Transverse colon (tissue), 4 donors: Measurements from ENCODE around the gene REEP1.

ENCODE experiments used
- POLR2AphosphoS5 ChIP-seq, 3 donors: sonication (generic); formaldehyde crosslinking; IDR thresholded peaks; one replicate each; pipeline ENCODE4 v1.6.1; 2016; ENCODE audit warnings: antibody characterized with exemption in 3 of 3
- TF ChIP-seq, protein P1 (sequence below), 5 experiments: fragments of 200-600 bp in 3 of 5; fragments of 450-650 bp in 2 of 5; sonication (generic) in 3 of 5; IDR thresholded peaks; 1 replicate in 2 of 5; 2 replicates in 3 of 5; pipeline ENCODE4 v1.5.1; 2016 to 2017; ENCODE audit warnings: antibody characterized with exemption in 5 of 5, inconsistent platforms in 3 of 5, mild to moderate bottlenecking in 2 of 5, moderate library complexity in 1 of 5

DNA sequence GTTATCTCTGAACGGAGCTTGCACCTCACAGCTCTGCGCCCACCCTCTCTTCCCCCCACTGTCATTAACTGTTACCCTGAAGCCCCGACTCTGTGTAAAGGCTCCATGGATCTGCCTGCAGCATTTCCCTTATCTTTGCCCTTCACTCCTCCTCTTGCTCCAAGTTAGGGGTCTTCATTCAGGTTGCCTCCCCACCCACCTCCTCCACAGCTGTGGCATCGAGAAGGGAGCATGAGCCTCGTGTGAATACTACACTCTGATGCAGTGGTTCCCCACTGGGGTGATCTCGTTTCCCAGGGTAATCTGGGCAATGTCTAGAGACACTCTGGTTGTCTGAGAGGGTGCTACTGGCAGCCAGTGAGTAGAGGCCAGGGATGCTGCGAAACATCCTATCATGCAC is 51.4 kb downstream of the REEP1 start:
- TF ChIP-seq, protein P1, sequence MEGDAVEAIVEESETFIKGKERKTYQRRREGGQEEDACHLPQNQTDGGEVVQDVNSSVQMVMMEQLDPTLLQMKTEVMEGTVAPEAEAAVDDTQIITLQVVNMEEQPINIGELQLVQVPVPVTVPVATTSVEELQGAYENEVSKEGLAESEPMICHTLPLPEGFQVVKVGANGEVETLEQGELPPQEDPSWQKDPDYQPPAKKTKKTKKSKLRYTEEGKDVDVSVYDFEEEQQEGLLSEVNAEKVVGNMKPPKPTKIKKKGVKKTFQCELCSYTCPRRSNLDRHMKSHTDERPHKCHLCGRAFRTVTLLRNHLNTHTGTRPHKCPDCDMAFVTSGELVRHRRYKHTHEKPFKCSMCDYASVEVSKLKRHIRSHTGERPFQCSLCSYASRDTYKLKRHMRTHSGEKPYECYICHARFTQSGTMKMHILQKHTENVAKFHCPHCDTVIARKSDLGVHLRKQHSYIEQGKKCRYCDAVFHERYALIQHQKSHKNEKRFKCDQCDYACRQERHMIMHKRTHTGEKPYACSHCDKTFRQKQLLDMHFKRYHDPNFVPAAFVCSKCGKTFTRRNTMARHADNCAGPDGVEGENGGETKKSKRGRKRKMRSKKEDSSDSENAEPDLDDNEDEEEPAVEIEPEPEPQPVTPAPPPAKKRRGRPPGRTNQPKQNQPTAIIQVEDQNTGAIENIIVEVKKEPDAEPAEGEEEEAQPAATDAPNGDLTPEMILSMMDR (IDR thresholded peaks at IDR 0.05) = no peak
- no peak for TF ChIP-seq POLR2AphosphoS5 (IDR thresholded peaks at IDR 0.05)
